Astrocyte (in vitro differentiated cells and primary cell): ENCODE data around the gene IFNLR1. TPM values are rescaled to one million over a fixed set of nuclear protein-coding genes. Genes with fewer than 3 reads are reported as not detected.

Experiments used
- DNase-seq: peaks from one replicate; pipeline ENCODE4 v3.0.0-alpha.2; 2010; ENCODE audit warnings: low read depth
- FAIRE-seq: peaks from 2 replicates; lab custom pipeline; 2011; peaks lifted over from hg19 to GRCh38; lab: Jason Lieb, UNC
- H2AFZ ChIP-seq: 2 replicates; pipeline ENCODE4 v1.6.0; 2012; ENCODE audit warnings: low read depth, low read length, inconsistent platforms
- H3K27ac ChIP-seq: 2 replicates; pipeline ENCODE4 v1.5.1; 2011; ENCODE audit warnings: low read depth, low read length, inconsistent platforms
- H3K27me3 ChIP-seq: 2 replicates; pipeline ENCODE4 v1.6.0; 2011; ENCODE audit warnings: low read length, inconsistent platforms; ENCODE audit not compliant: insufficient read depth
- H3K36me3 ChIP-seq: 2 replicates; pipeline ENCODE4 v1.5.1; 2011; ENCODE audit warnings: low read length, inconsistent platforms; ENCODE audit not compliant: insufficient read depth
- H3K4me1 ChIP-seq: 2 replicates; pipeline ENCODE4 v1.5.1; 2011; ENCODE audit warnings: low read length, inconsistent platforms; ENCODE audit not compliant: insufficient read depth
- H3K4me2 ChIP-seq: 2 replicates; pipeline ENCODE4 v1.6.0; 2012; ENCODE audit warnings: low read length, inconsistent platforms
- H3K4me3 ChIP-seq: 2 replicates; pipeline ENCODE4 v1.5.1; 2011; ENCODE audit warnings: low read depth, mild to moderate bottlenecking, low read length, inconsistent platforms; ENCODE audit not compliant: insufficient read depth
- H3K79me2 ChIP-seq: 2 replicates; pipeline ENCODE4 v1.6.0; 2012; ENCODE audit warnings: mild to moderate bottlenecking, low read length, inconsistent platforms; ENCODE audit not compliant: insufficient read depth
- H3K9ac ChIP-seq: 2 replicates; pipeline ENCODE4 v1.6.0; 2012; ENCODE audit warnings: mild to moderate bottlenecking, low read length, inconsistent platforms
- H3K9me3 ChIP-seq: 2 replicates; pipeline ENCODE4 v1.5.1; 2012; ENCODE audit warnings: low read depth, mild to moderate bottlenecking, low read length, inconsistent platforms; ENCODE audit not compliant: insufficient read depth
- H4K20me1 ChIP-seq: 2 replicates; pipeline ENCODE4 v1.6.0; 2012; ENCODE audit warnings: low read length, inconsistent platforms; ENCODE audit not compliant: insufficient read depth
- H3K27ac Mint-ChIP-seq: one replicate; pipeline ENCODE4 v1.8.0; 2021; ENCODE audit warnings: mild to moderate bottlenecking, mixed read lengths; ENCODE audit not compliant: unreplicated experiment
- H3K27me3 Mint-ChIP-seq: one replicate; pipeline ENCODE4 v1.8.0; 2021; ENCODE audit warnings: low read depth, mixed read lengths; ENCODE audit not compliant: unreplicated experiment
- H3K36me3 Mint-ChIP-seq: one replicate; pipeline ENCODE4 v1.8.0; 2021; ENCODE audit warnings: low read depth, mixed read lengths; ENCODE audit not compliant: unreplicated experiment
- H3K4me1 Mint-ChIP-seq: one replicate; pipeline ENCODE4 v1.8.0; 2021; ENCODE audit warnings: low read depth, mixed read lengths; ENCODE audit not compliant: unreplicated experiment
- H3K4me3 Mint-ChIP-seq: one replicate; pipeline ENCODE4 v1.8.0; 2021; ENCODE audit warnings: mild to moderate bottlenecking, moderate library complexity, mixed read lengths; ENCODE audit not compliant: unreplicated experiment
- H3K9me3 Mint-ChIP-seq: one replicate; pipeline ENCODE4 v1.8.0; 2021; ENCODE audit warnings: mild to moderate bottlenecking, mixed read lengths; ENCODE audit not compliant: unreplicated experiment
- CTCF ChIP-seq: IDR thresholded peaks from 2 replicates; pipeline ENCODE4 v1.5.1; 2011; ENCODE audit warnings: low read depth, mild to moderate bottlenecking, inconsistent platforms, low read length, moderate library complexity; ENCODE audit not compliant: insufficient read depth
- EZH2 ChIP-seq: IDR thresholded peaks from 2 replicates; pipeline ENCODE4 v1.6.1; 2012; ENCODE audit warnings: mild to moderate bottlenecking, low read length, inconsistent platforms; ENCODE audit not compliant: insufficient read depth
- total RNA-seq: library from RNA; stranded (reverse); gene quantifications from 2 replicates; pipeline ENCODE4 v1.2.1, GENCODE V29; 2021

The IFNLR1 gene
- total RNA-seq, 1 donor from 2014 or later: 1.5 TPM

GRCh38 chr1:24123611-24124010, 63.5 kb downstream of the IFNLR1 start:
- TF ChIP-seq EZH2 (no peak), CTCF (no peak)
- Mint-ChIP-seq H3K4me3 (no peak overlapping the region), H3K27ac (no peak overlapping the region), H3K9me3 (no peaks in the 10 kb centered on the region), H3K27me3 (peaks cover 11% of the 10 kb centered on the region), H3K36me3 (no peaks in the 10 kb centered on the region), H3K4me1 (peaks cover 8% of the 10 kb centered on the region)
- Histone ChIP-seq H4K20me1 (no peaks in the 10 kb centered on the region), H3K4me1 (no peaks in the 10 kb centered on the region), H3K36me3 (no peaks in the 10 kb centered on the region), H3K79me2 (no peaks in the 10 kb centered on the region), H3K4me2 (no peak overlapping the region), H3K9me3 (no peaks in the 10 kb centered on the region), H3K27ac (no peak overlapping the region), H3K27me3 (no peaks in the 10 kb centered on the region), H3K9ac (no peak overlapping the region), H3K4me3 (no peak overlapping the region), H2AFZ (no peak overlapping the region)
- DNase-seq (no peak), FAIRE-seq (no peak)

- Histone ChIP-seq H3K27ac (no peak overlapping the region), H3K4me2 (no peak overlapping the region), H3K79me2 (no peaks in the 10 kb centered on the region), H3K27me3 (no peaks in the 10 kb centered on the region), H3K4me3 (no peak overlapping the region), H3K4me1 (no peaks in the 10 kb centered on the region), H3K9ac (no peak overlapping the region), H2AFZ (no peak overlapping the region), H4K20me1 (no peaks in the 10 kb centered on the region), H3K9me3 (no peaks in the 10 kb centered on the region), H3K36me3 (no peaks in the 10 kb centered on the region)
- H3K9me3 Mint-ChIP-seq: peaks cover 3% of the 10 kb centered on the region
- H3K36me3 Mint-ChIP-seq: no peaks in the 10 kb centered on the region
- H3K4me3 Mint-ChIP-seq: no peak overlapping the region
- H3K27ac Mint-ChIP-seq: no peak overlapping the region
- peaks cover 9% of the 10 kb centered on the region for H3K4me1 Mint-ChIP-seq
- peaks cover 11% of the 10 kb centered on the region for H3K27me3 Mint-ChIP-seq
- TF ChIP-seq CTCF: no peak
- no peak for TF ChIP-seq EZH2
- DNase-seq: no peak
- FAIRE-seq: no peak
Observed at GRCh38 chr1:24122776-24123175, 64.3 kb downstream of the IFNLR1 start.

DNA sequence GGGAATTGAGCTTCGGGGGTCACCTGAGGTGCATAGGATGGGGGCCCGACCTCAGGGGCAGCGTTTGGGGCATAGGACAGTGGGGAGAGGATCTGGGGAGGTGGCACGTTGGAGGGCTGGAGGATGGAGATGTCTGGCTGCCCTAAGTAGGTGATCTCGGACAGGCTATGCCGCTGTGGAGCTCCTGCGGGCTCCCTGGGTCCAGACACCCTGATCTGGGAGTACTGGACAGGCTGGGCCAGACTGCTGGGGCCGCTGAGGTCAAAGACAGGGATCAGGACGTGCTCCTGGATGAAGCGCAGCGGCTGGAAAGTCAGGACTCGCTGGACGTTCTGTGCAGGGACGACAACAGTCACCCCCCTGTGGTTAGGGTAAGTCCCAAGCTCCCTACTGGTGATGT, 65.7 kb downstream of the IFNLR1 start:
- Histone ChIP-seq H3K9ac (no peak overlapping the region), H3K4me2 (no peak overlapping the region), H3K27me3 (no peaks in the 10 kb centered on the region), H3K4me3 (no peak overlapping the region), H3K9me3 (no peaks in the 10 kb centered on the region), H3K4me1 (no peaks in the 10 kb centered on the region), H4K20me1 (no peaks in the 10 kb centered on the region), H3K36me3 (no peaks in the 10 kb centered on the region), H3K79me2 (no peaks in the 10 kb centered on the region), H3K27ac (no peak overlapping the region), H2AFZ (no peak overlapping the region)
- Mint-ChIP-seq H3K36me3 (no peaks in the 10 kb centered on the region), H3K9me3 (peaks cover 3% of the 10 kb centered on the region), H3K4me3 (no peak overlapping the region), H3K27ac (peak overlapping the region; percentile 69), H3K27me3 (peaks cover 14% of the 10 kb centered on the region), H3K4me1 (peaks cover 13% of the 10 kb centered on the region)
- DNase-seq (no peak), FAIRE-seq (no peak)
- TF ChIP-seq CTCF (no peak), EZH2 (no peak)
